GM19099 (cell line): Measurements from ENCODE around the gene ADGRV1.

Experiments
- POLR2A ChIP-seq: IDR thresholded peaks from 3 replicates; pipeline ENCODE4 v1.6.1; 2011; ENCODE audit warnings: low read depth; ENCODE audit not compliant: insufficient read length; ENCODE audit errors: extremely low read depth

Gene ADGRV1, protein sequence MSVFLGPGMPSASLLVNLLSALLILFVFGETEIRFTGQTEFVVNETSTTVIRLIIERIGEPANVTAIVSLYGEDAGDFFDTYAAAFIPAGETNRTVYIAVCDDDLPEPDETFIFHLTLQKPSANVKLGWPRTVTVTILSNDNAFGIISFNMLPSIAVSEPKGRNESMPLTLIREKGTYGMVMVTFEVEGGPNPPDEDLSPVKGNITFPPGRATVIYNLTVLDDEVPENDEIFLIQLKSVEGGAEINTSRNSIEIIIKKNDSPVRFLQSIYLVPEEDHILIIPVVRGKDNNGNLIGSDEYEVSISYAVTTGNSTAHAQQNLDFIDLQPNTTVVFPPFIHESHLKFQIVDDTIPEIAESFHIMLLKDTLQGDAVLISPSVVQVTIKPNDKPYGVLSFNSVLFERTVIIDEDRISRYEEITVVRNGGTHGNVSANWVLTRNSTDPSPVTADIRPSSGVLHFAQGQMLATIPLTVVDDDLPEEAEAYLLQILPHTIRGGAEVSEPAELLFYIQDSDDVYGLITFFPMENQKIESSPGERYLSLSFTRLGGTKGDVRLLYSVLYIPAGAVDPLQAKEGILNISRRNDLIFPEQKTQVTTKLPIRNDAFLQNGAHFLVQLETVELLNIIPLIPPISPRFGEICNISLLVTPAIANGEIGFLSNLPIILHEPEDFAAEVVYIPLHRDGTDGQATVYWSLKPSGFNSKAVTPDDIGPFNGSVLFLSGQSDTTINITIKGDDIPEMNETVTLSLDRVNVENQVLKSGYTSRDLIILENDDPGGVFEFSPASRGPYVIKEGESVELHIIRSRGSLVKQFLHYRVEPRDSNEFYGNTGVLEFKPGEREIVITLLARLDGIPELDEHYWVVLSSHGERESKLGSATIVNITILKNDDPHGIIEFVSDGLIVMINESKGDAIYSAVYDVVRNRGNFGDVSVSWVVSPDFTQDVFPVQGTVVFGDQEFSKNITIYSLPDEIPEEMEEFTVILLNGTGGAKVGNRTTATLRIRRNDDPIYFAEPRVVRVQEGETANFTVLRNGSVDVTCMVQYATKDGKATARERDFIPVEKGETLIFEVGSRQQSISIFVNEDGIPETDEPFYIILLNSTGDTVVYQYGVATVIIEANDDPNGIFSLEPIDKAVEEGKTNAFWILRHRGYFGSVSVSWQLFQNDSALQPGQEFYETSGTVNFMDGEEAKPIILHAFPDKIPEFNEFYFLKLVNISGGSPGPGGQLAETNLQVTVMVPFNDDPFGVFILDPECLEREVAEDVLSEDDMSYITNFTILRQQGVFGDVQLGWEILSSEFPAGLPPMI (N-terminal part only)

DNA sequence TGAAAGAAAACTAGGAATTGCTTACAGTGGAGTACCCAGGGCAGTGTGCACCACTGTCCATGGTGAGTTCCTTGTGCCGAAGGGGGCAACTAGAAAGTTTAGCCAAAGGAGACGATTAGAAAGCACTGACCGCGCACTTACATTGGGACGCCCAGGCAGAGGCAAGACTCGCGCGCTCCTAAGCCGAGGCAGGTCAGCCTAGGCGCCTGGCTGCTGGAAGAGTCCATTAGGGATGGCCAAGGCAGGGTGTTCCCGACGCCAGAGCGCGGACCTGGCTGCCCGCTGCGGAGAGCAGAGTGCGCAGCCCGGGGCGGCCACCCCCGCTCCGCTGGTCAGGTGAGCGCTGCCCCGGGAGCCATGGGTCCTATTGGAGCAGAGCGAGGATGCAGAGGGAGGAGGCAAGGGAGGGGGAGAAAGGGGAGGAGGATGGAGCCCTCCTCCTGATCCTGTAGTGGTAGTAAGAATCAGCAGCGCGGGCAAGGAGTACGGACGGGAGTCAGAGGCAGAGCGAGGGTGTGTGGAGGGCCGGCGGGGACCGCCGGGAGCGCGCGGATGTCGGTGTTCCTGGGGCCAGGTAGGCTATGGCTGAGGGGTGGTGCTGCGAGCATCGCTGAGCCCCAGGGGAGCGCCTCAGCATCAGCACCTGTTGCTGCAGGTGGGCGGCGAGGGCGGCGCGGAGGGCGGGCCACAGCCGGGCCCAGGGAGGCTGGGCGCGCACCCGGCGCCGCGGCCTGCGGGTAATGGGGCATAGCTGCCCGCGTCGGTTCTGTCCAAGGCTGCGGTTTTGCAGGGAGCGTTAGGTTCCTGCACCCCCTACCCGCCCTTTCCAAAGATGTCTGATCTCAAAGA lies at the start of gene ADGRV1:
Gene ADGRV1 (plus strand): TSS at position 454 of the 849 bp plus-strand sequence. CDS start 99 bp downstream, at position 553.
- no peak for TF ChIP-seq POLR2A

- TF ChIP-seq POLR2A, result no peak
Measured at GRCh38 chr5:90510438-90510837, 48.2 kb upstream of the ADGRV1 start.

- TF ChIP-seq POLR2A, result no peak
Measured at GRCh38 chr5:90514520-90514919, 44.1 kb upstream of the ADGRV1 start.

- TF ChIP-seq POLR2A, result no peak
Measured at GRCh38 chr5:90518661-90519060, 39.9 kb upstream of the ADGRV1 start.

DNA sequence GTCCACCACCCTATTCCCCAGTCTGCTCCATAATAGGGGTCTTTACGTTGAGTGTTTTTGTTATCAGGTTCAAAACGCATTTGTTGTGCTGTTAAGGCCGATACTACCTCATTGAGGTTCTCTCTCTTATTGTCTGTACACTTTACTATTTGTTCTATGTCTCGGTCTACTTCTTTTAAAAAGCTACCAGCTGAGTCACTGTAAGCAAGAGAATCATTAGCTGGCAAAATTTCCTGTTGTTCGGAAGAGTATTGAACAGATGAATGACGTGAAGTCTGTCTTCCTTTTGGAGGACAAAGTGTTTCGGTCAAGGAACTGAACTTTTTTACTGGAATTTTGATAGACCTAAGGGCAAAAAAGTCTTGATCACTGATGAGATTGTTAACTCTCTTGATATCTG lies 39.5 kb upstream of the ADGRV1 start:
- TF ChIP-seq POLR2A, result no peak

- no peak for TF ChIP-seq POLR2A
Measured at GRCh38 chr5:90528601-90529193, 29.9 kb upstream of the ADGRV1 start.

DNA sequence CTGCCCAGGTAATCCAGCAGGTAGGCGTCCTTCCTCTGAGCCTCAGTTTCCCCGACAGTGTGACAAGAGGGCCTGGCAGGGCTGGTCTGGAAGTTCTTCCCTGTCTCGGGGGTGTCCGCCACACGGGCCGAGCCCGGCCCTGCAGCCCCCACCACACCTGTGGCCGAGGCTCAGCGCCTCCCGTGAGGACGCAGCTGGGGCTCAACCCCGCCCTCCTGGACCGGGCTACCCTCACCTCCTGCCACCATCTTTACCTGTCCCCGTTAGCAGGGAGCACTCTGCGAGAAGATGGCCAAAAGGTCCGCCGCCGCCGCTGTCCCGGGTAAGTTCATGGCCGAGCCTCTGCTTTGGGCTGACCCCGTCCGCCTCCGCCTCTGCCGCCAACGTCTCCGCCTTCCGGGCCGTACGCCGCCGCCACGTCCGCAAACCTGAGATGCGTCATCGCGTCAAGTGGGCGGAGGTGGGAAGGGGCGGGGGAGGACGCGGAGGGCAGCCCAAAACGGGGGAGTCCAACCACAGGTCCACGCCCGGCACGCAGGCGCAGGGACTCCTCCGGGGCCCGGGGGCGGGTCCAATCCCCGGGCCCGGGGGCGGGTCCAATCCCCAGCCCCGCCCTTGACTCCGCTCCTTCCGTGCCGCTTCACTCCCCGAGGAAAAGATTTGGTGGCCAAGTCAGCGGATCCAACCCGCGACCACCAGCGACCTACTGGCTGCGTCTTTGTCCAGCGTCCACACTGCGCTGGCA lies 29.2 kb upstream of the ADGRV1 start, which contains the start of gene LYSMD3:
Gene LYSMD3 (minus strand): TSS at position 391 of the 745 bp plus-strand sequence. CDS start 4,295 bp downstream, outside the sequence.
- peak; percentile 88 for TF ChIP-seq POLR2A

DNA sequence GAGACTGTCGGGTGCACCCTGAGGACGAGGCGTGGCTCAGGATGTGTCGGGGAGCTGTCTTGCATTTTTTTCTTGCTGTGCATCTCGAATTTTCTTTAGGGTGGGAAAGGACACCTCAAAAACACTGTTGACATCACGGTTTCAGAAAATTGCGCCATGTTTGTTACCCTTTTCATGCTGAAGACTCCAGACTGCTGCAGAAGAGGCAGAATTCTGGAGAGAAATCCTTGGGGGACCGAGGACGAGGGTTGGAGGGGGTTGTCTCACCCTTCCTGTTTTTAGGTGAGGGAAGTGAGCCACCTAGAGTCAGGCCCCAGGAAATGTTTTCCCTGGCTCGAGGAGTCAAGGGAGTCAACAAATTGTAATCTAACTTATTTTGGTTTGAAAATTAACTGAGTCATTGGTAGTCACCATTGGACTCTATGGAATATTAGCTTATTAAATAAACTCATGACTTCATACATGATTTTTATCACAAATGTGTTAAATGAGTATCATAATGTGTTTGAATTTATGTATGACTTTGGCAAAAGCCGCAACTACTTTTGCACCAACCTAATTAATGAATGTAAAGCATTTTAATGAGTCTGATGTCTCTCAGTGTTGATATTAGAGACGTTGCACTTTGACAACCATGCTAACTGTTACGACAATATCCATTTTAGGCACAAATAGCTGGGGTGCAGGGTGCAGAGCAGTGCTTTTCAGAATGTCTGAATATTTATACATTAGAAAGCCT lies 28.5 kb upstream of the ADGRV1 start:
- TF ChIP-seq POLR2A, result no peak

DNA sequence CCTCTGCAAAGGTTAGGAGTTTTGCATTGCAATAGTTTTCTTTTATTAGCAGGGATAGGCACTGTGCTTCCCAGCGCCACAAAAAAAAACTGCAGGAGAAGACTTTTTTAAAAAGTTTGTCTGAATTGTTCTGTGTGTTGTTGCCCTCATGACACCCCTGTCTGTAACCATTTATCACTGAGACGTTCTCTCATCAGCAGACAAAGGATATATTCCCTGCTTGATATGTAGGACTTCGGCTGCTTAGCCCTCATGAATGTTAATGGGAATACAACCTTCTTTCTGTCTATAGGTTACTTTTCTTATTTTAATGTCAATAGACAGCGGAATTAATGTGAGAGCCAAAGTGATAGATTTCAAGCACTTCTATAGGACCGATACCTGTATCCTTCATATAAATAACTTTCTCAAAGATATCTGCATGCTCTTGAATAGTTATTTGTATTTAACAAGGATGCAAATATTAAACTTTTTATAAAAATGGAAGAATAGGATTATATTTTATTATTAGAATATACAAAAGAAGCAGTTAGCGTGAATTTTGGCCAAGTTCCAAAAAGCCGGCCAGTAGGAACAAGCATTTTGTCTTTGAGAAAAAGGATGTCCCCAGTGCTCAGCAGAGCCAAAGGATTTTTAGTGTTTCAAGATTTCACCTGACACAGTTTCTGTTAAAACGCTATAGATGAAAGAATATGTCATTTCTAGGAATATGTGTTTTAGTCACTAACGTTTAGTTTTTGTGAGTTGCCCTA lies 27.7 kb upstream of the ADGRV1 start:
- TF ChIP-seq POLR2A, result no peak

DNA sequence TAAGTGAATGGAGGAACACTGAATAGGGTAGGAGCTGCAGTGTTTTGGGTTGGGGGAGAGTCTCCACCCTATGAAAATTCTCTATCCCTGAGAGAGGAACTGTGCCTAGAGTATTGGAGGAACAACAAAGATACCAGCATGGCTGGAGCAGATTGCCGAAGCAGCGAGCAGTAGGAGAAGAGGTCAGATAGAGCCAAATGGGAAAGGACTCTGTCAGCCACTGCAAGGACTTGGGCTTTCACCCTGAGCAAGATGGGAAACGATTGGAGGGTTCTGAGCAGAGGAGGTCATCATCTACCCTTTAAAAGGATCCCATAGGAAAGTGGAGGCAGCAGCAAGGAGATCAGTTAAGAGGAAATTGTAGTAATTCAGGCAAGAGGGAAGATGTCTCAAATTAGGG lies 24.8 kb upstream of the ADGRV1 start:
- TF ChIP-seq POLR2A, result no peak

DNA sequence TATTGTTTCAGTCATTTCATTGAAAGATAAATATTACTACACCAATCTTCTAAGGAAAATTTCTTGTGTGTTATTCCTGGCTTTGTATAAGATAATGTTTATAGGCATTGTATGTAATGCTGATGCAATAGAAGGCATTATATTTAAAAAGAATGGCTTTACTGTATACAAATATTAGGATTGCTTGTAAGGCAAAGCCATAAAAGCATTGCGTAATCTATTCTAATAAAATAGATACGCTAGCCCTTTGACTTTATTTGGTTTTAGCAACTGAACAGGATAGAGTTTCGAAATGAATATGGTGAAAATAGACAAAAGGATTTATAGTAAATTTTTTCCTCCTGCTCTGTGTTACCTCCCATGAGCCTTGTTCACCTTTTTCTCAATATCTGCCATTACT lies 23.7 kb upstream of the ADGRV1 start:
- TF ChIP-seq POLR2A, result no peak
